Liver (tissue), 9 donors: ENCODE data around the gene N4BP3. TPM values are rescaled to one million over a fixed set of nuclear protein-coding genes. Genes with fewer than 3 reads are reported as not detected.

Experiments used
- DNase-seq: peaks from one replicate; pipeline ENCODE4 v3.0.0-alpha.2; 2017; ENCODE audit warnings: low spot score
- H3K27ac ChIP-seq, 2 donors: one replicate each; pipeline ENCODE4 v1.7.0; 2013; ENCODE audit warnings: inconsistent platforms in 2 of 2, low read length in 2 of 2, control low read depth in 1 of 2, low read depth in 1 of 2, mild to moderate bottlenecking in 1 of 2
- H3K27me3 ChIP-seq, 4 donors: one replicate each; pipeline versions ENCODE4 v1.6.1 to v1.7.0; 2013; ENCODE audit warnings: low read length in 3 of 4, inconsistent platforms in 1 of 4, mild to moderate bottlenecking in 1 of 4, moderate library complexity in 1 of 4; ENCODE audit not compliant: control insufficient read depth in 4 of 4, insufficient read depth in 4 of 4
- H3K36me3 ChIP-seq, 4 donors: one replicate each; pipeline versions ENCODE4 v1.6.1 to v1.7.0; 2013; ENCODE audit warnings: low read length in 3 of 4, mild to moderate bottlenecking in 3 of 4, low read depth in 1 of 4, moderate library complexity in 1 of 4; ENCODE audit not compliant: control insufficient read depth in 4 of 4, insufficient read depth in 3 of 4
- H3K4me1 ChIP-seq, 4 donors: one replicate each; pipeline versions ENCODE4 v1.6.1 to v1.7.0; 2013; ENCODE audit warnings: low read length in 3 of 4, mild to moderate bottlenecking in 3 of 4, moderate library complexity in 1 of 4; ENCODE audit not compliant: control insufficient read depth in 4 of 4, insufficient read depth in 4 of 4
- H3K4me3 ChIP-seq, 3 donors: one replicate each; pipeline versions ENCODE4 v1.6.1 to v1.7.0; 2013; ENCODE audit warnings: low read length in 3 of 3, control low read depth in 1 of 3, low read depth in 1 of 3, mild to moderate bottlenecking in 1 of 3
- H3K9ac ChIP-seq, 2 donors: one replicate each; pipeline ENCODE4 v1.7.0; 2013; ENCODE audit warnings: low read length in 2 of 2, mild to moderate bottlenecking in 2 of 2, moderate library complexity in 2 of 2, control low read depth in 1 of 2, low read depth in 1 of 2
- H3K9me3 ChIP-seq, 4 donors: one replicate each; pipeline versions ENCODE4 v1.6.1 to v1.7.0; 2013; ENCODE audit warnings: low read length in 3 of 4; ENCODE audit not compliant: control insufficient read depth in 4 of 4
- CTCF ChIP-seq: fragments of 150-350 bp; IDR thresholded peaks from 2 replicates; pipeline ENCODE4 v1.5.1; 2017; ENCODE audit warnings: improper control_type of control experiment, low read depth, low read length; ENCODE audit not compliant: missing input control
- EGR1 ChIP-seq, 2 donors: IDR thresholded peaks; 2 replicates each; pipeline ENCODE4 v1.6.1; 2016 to 2018; ENCODE audit warnings: antibody characterized with exemption in 2 of 2, low read depth in 2 of 2
- FOXA2 ChIP-seq: IDR thresholded peaks from 2 replicates; pipeline ENCODE4 v1.6.1; 2016; ENCODE audit warnings: antibody characterized with exemption
- GABPA ChIP-seq, 2 donors: IDR thresholded peaks in 1 of 2; conservative IDR thresholded peaks in 1 of 2; 2 replicates each; pipeline ENCODE4 v1.6.1; 2016; ENCODE audit warnings: antibody characterized with exemption in 2 of 2, mild to moderate bottlenecking in 1 of 2, moderate library complexity in 1 of 2
- HNF4A ChIP-seq, 2 donors: conservative IDR thresholded peaks; 2 replicates each; pipeline ENCODE4 v1.6.1; 2016; ENCODE audit warnings: antibody characterized with exemption in 2 of 2, mild to moderate bottlenecking in 2 of 2
- HNF4G ChIP-seq: IDR thresholded peaks from 2 replicates; pipeline ENCODE4 v1.6.1; 2016; ENCODE audit warnings: antibody characterized with exemption
- JUND ChIP-seq, 2 donors: IDR thresholded peaks; 2 replicates each; pipeline ENCODE4 v1.6.1; 2016; ENCODE audit warnings: antibody characterized with exemption in 2 of 2
- MAX ChIP-seq: IDR thresholded peaks from 2 replicates; pipeline ENCODE4 v1.6.1; 2016; ENCODE audit warnings: antibody characterized with exemption
- NR2F2 ChIP-seq: IDR thresholded peaks from 2 replicates; pipeline ENCODE4 v1.6.1; 2016; ENCODE audit warnings: antibody characterized with exemption
- RAD21 ChIP-seq, 2 donors: IDR thresholded peaks; 2 replicates each; pipeline ENCODE4 v1.6.1; 2016; ENCODE audit warnings: antibody characterized with exemption in 2 of 2, mild to moderate bottlenecking in 2 of 2
- RXRA ChIP-seq, 2 donors: IDR thresholded peaks; 2 replicates each; pipeline ENCODE4 v1.6.1; 2017 to 2018; ENCODE audit warnings: antibody characterized with exemption in 2 of 2, mild to moderate bottlenecking in 1 of 2
- SP1 ChIP-seq: IDR thresholded peaks from 2 replicates; pipeline ENCODE4 v1.6.1; 2018; ENCODE audit warnings: antibody characterized with exemption, mild to moderate bottlenecking
- YY1 ChIP-seq: IDR thresholded peaks from 2 replicates; pipeline ENCODE4 v1.6.1; 2016; ENCODE audit warnings: antibody characterized with exemption, mild to moderate bottlenecking
- ZBTB33 ChIP-seq: IDR thresholded peaks from 2 replicates; pipeline ENCODE4 v1.6.1; 2016; ENCODE audit warnings: antibody characterized with exemption
- WGBS: extraction: QIAGEN DNeasy Blood & Tissue Kit; methylation state at CpG from one replicate; pipeline ENCODE4 v1.1.7; 2013; 5-methylcytosine and 5-hydroxymethylcytosine counted together
- polyA plus RNA-seq, 2 donors: library from polyadenylated mRNA; stranded (reverse) in 1 of 2; unstranded in 1 of 2; fragments of 200-250 nt in 1 of 2; fragments of >200 nt in 1 of 2; fragmentation: Nextera tagmentation in 1 of 2; extraction: Ambion mirVana in 1 of 2; gene quantifications; one replicate each; pipeline versions ENCODE4 v1.2.1 to v1.2.3, GENCODE V29; 2013 to 2015
- total RNA-seq, 2 donors: library from RNA; depleted of rRNA; stranded (reverse); fragments of >200 nt; gene quantifications; one replicate each; pipeline ENCODE4 v1.2.3, GENCODE V29; 2014
- TF ChIP-seq, protein P1 (sequence below): IDR thresholded peaks from 2 replicates; pipeline ENCODE4 v1.6.1; 2016; ENCODE audit warnings: antibody characterized with exemption
- TF ChIP-seq, protein P2 (sequence below): IDR thresholded peaks from 2 replicates; pipeline ENCODE4 v1.6.1; 2016; ENCODE audit warnings: antibody characterized with exemption, mild to moderate bottlenecking
- donor health status: healthy.
- donor health status: healthy.
- donor health status: healthy.
- donor health status: healthy.
- donor health status: healthy.

Gene N4BP3
- total and polyA plus RNA-seq, 4 donors: 0.06 to 0.28 (median 0.08) TPM; not detected in 1

GRCh38 chr5:178104492-178104891 lies 8.8 kb upstream of the N4BP3 start (continued):
- TF ChIP-seq FOXA2 (no peak), NR2F2 (no peak), HNF4A (conservative IDR thresholded peaks at IDR 0.05) (no peak), MAX (no peak), YY1 (no peak), RXRA (IDR thresholded peaks at IDR 0.05) (no peak)
- TF ChIP-seq, protein P1, sequence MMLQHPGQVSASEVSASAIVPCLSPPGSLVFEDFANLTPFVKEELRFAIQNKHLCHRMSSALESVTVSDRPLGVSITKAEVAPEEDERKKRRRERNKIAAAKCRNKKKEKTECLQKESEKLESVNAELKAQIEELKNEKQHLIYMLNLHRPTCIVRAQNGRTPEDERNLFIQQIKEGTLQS: no peak

DNA sequence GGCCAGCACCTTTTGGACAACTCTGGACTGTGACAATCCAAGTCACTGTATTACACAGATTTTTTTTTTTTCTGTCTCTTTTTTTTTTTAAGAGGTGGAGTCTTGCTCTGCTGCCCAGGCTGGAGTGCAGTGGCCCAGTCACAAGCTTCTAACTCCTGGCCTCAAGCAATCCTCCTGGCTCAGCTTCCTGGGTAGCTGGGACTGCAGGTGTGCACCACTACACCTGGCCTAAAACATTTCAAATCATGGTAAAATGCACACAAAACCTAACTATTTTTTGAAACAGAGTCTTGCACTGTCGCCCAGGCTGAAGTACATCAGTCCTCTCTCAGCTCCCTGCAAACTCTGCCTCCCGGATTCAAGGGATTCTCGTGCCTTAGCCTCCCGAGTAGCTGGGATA lies 7.2 kb upstream of the N4BP3 start:
- 64% methylated on average over 4 of the region's 4 CpGs for WGBS
- Histone ChIP-seq H3K27me3 (peaks cover 0 to 3% (median 0%) of the 10 kb centered on the region in 4 donors), H3K27ac (no peak overlapping the region), H3K4me1 (no peaks in the 10 kb centered on the region), H3K36me3 (no peaks in the 10 kb centered on the region), H3K4me3 (no peak overlapping the region), H3K9ac (no peak overlapping the region), H3K9me3 (no peaks in the 10 kb centered on the region)
- TF ChIP-seq RAD21 (IDR thresholded peaks at IDR 0.05): no peak
- no peak for TF ChIP-seq MAX
- TF ChIP-seq GABPA (IDR thresholded peaks at IDR 0.05 in 1 of 2, conservative IDR thresholded peaks at IDR 0.05 in 1 of 2): no peak
- no peak for TF ChIP-seq SP1
- TF ChIP-seq, protein P2, sequence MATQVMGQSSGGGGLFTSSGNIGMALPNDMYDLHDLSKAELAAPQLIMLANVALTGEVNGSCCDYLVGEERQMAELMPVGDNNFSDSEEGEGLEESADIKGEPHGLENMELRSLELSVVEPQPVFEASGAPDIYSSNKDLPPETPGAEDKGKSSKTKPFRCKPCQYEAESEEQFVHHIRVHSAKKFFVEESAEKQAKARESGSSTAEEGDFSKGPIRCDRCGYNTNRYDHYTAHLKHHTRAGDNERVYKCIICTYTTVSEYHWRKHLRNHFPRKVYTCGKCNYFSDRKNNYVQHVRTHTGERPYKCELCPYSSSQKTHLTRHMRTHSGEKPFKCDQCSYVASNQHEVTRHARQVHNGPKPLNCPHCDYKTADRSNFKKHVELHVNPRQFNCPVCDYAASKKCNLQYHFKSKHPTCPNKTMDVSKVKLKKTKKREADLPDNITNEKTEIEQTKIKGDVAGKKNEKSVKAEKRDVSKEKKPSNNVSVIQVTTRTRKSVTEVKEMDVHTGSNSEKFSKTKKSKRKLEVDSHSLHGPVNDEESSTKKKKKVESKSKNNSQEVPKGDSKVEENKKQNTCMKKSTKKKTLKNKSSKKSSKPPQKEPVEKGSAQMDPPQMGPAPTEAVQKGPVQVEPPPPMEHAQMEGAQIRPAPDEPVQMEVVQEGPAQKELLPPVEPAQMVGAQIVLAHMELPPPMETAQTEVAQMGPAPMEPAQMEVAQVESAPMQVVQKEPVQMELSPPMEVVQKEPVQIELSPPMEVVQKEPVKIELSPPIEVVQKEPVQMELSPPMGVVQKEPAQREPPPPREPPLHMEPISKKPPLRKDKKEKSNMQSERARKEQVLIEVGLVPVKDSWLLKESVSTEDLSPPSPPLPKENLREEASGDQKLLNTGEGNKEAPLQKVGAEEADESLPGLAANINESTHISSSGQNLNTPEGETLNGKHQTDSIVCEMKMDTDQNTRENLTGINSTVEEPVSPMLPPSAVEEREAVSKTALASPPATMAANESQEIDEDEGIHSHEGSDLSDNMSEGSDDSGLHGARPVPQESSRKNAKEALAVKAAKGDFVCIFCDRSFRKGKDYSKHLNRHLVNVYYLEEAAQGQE: no peak
- TF ChIP-seq HNF4A (conservative IDR thresholded peaks at IDR 0.05): no peak
- no peak for DNase-seq

DNA sequence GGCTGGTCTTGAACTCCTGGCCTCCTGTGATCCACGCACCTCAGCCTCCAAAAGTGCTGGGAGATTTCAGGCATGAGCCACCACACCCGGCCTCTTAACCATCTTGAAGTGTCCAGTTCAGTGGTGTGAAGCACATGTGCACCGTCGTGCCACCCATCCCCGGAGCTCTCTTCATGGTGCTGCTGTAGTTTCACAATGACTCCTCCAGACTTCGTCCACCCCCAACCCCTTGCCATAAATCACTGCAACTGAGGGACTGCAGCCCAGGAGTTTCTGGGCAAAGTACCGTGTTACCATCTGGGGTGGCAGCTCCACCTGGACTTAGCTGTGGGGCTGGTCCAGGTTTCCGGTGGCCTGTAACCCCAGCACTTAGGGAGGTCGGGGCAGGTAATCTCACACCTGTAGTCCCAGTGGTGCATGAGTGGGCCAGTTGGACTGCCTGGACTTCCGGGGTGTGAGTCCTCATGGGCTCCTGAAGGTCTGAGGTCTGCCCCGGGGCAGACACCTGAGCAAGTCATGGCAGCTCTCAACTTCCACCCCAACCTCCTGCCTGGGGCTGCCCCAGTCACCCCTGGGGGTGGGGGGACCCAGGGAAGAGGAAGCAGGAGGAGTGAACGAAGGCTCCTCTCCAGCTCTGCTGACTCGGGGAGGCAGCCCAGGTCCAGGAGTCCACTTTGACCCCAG lies 6.6 kb upstream of the N4BP3 start:
- no peaks in the 10 kb centered on the region for H3K4me1 ChIP-seq
- 77% methylated on average over 13 of the region's 13 CpGs for WGBS
- H3K9ac ChIP-seq: no peak overlapping the region
- H3K36me3 ChIP-seq: no peaks in the 10 kb centered on the region
- H3K9me3 ChIP-seq: no peaks in the 10 kb centered on the region
- TF ChIP-seq YY1 (no peak), HNF4A (conservative IDR thresholded peaks at IDR 0.05) (no peak), SP1 (no peak), GABPA (IDR thresholded peaks at IDR 0.05 in 1 of 2, conservative IDR thresholded peaks at IDR 0.05 in 1 of 2) (no peak), JUND (IDR thresholded peaks at IDR 0.05) (no peak), RXRA (IDR thresholded peaks at IDR 0.05) (no peak), FOXA2 (no peak), NR2F2 (no peak), MAX (no peak), ZBTB33 (no peak), CTCF (no peak), HNF4G (no peak), EGR1 (IDR thresholded peaks at IDR 0.05; ENCODE audit: low read depth in 2 of 2) (no peak), RAD21 (IDR thresholded peaks at IDR 0.05) (no peak)
- TF ChIP-seq, protein P2: no peak
- no peak overlapping the region for H3K4me3 ChIP-seq
- DNase-seq: no peak
- H3K27me3 ChIP-seq: peaks cover 0 to 3% (median 0%) of the 10 kb centered on the region in 4 donors
- no peak overlapping the region for H3K27ac ChIP-seq
